ENCODE data around the gene RANBP1. TPM values are rescaled to one million over a fixed set of nuclear protein-coding genes. Genes with fewer than 3 reads are reported as not detected.

RANBP1 gene
- total and polyA plus RNA-seq, 9 of the 15 experiments (the other 6 are each of a cell fraction or from before 2014, with no cell fraction given), result 162 to 2,891 (median 1,289) TPM

GRCh38 chr22:20080776-20081654, 34.9 kb upstream of the RANBP1 start (continued):
- TF ChIP-seq NKRF (IDR thresholded peaks at IDR 0.05; ENCODE audit: borderline replicate concordance) (no peak), TCF7 (IDR thresholded peaks at IDR 0.05; ENCODE audit: borderline replicate concordance) (no peak), ZNF263 (CRISPR knock-in tag; IDR thresholded peaks at IDR 0.05; ENCODE audit: borderline replicate concordance) (no peak), ZNF449 (CRISPR knock-in tag; IDR thresholded peaks at IDR 0.05) (0 out of 2 replicates have a peak, but pooled peaks have one; percentile 11), FOXJ3 (CRISPR knock-in tag; IDR thresholded peaks at IDR 0.05) (no peak), CTBP1 (IDR thresholded peaks at IDR 0.05; ENCODE audit: borderline replicate concordance) (no peak), IFI16 (CRISPR knock-in tag; IDR thresholded peaks at IDR 0.05) (peak; percentile 77), ZNF146 (CRISPR knock-in tag; IDR thresholded peaks at IDR 0.05; ENCODE audit: unreplicated experiment) (no peak), NFRKB (IDR thresholded peaks at IDR 0.05; ENCODE audit: low read depth) (no peak), HNRNPK (IDR thresholded peaks at IDR 0.05; ENCODE audit: low read depth, low read length, poor library complexity, severe bottlenecking) (no peak), MGA (IDR thresholded peaks at IDR 0.05) (no peak), KLF13 (tag; IDR thresholded peaks at IDR 0.05; ENCODE audit: borderline replicate concordance, low read depth) (peak; percentile 21; the same call in 1 of the 2 replicates)

Data from K562 (cell line).